Karpas-422 (cell line): ENCODE results near the gene SMOC2. TPM values are rescaled to one million over a fixed set of nuclear protein-coding genes. Genes with fewer than 3 reads are reported as not detected.

Experiments
- DNase-seq: peaks from one replicate; pipeline ENCODE4 v3.0.0-alpha.2; 2015
- H2AFZ ChIP-seq: fragments of 200-600 bp; sonication (generic); 2 replicates; pipeline ENCODE4 v1.6.1; 2014; ENCODE audit warnings: antibody characterized with exemption, low read length, mixed read lengths
- H3K27ac ChIP-seq: fragments of 200-600 bp; sonication (generic); 2 replicates; pipeline ENCODE4 v1.5.1; 2014; ENCODE audit warnings: mild to moderate bottlenecking, low read length, moderate library complexity
- H3K27me3 ChIP-seq: fragments of 200-600 bp; sonication (generic); 2 replicates; pipeline ENCODE4 v1.6.1; 2014; ENCODE audit warnings: low read length, mixed read lengths
- H3K36me3 ChIP-seq: fragments of 200-600 bp; sonication (generic); 2 replicates; pipeline ENCODE4 v1.6.1; 2014; ENCODE audit warnings: low read length, mixed read lengths; ENCODE audit not compliant: insufficient read depth
- H3K4me1 ChIP-seq: fragments of 200-600 bp; sonication (generic); 2 replicates; pipeline ENCODE4 v1.6.1; 2014; ENCODE audit warnings: mild to moderate bottlenecking, low read length, mixed read lengths
- H3K4me2 ChIP-seq: fragments of 200-600 bp; sonication (generic); 2 replicates; pipeline ENCODE4 v1.6.1; 2014; ENCODE audit warnings: low read length, low read depth, mild to moderate bottlenecking; ENCODE audit not compliant: poor library complexity, severe bottlenecking
- H3K4me3 ChIP-seq: fragments of 200-600 bp; sonication (generic); 2 replicates; pipeline ENCODE4 v1.5.1; 2014; ENCODE audit warnings: mild to moderate bottlenecking, antibody characterized with exemption, low read length, mixed read lengths
- H3K79me2 ChIP-seq: fragments of 200-600 bp; sonication (generic); 2 replicates; pipeline ENCODE4 v1.6.1; 2014; ENCODE audit warnings: mild to moderate bottlenecking, low read length, mixed read lengths
- H3K9ac ChIP-seq: fragments of 200-600 bp; sonication (generic); 2 replicates; pipeline ENCODE4 v1.6.0; 2014; ENCODE audit warnings: low read length
- H3K9me2 ChIP-seq: fragments of 200-600 bp; sonication (generic), shearing (Covaris generic); replicated peaks from 2 replicates; pipeline ENCODE4 v1.6.0; 2014; ENCODE audit warnings: mild to moderate bottlenecking, low read length, moderate library complexity; ENCODE audit not compliant: insufficient read depth
- H3K9me3 ChIP-seq: fragments of 300-700, 200-600 bp; sonication (generic); 2 replicates; pipeline ENCODE4 v1.6.1; 2014; ENCODE audit warnings: low read length, mixed read lengths
- H4K20me1 ChIP-seq: fragments of 200-600 bp; sonication (generic); 2 replicates; pipeline ENCODE4 v1.6.1; 2014; ENCODE audit warnings: mild to moderate bottlenecking, antibody characterized with exemption, low read length, low read depth; ENCODE audit not compliant: insufficient read depth
- total RNA-seq: library from RNA; depleted of rRNA; stranded (reverse); fragments of >200 nt; shearing (Covaris generic); gene quantifications from 2 replicates; pipeline ENCODE4 v1.2.3, GENCODE V29; 2014; ENCODE audit warnings: low replicate concordance

SMOC2 gene
- total RNA-seq, 1 experiment from 2014 or later: not detected

DNA sequence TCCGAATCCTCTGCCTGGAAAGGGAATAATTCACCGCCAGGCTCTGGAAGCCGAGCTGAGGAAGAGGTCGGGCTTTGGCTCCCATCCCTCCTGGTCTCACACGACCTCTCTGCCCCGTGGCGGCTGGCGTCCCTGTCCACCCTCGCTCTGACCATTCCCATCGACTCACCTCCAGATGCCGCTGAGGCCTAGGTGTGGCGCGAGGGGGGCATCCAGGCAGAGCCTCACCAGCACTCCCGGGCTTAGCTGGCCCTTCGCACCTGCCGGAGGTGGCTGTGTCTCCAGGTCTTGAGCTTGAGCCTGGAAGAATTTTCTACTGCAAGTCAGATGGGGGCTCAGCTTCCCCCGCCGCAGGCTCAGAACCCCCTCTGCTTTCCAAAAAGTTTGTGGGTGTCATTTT lies 28.5 kb upstream of the SMOC2 start:
- no peaks in the 10 kb centered on the region for H3K36me3 ChIP-seq
- no peak overlapping the region for H2AFZ ChIP-seq
- no peaks in the 10 kb centered on the region for H3K9me3 ChIP-seq
- no peaks in the 10 kb centered on the region for H3K4me1 ChIP-seq
- H3K9ac ChIP-seq: no peak overlapping the region
- H4K20me1 ChIP-seq: no peaks in the 10 kb centered on the region
- H3K9me2 ChIP-seq: no peaks in the 10 kb centered on the region
- H3K27me3 ChIP-seq: no peaks in the 10 kb centered on the region
- no peak overlapping the region for H3K27ac ChIP-seq
- H3K79me2 ChIP-seq: no peaks in the 10 kb centered on the region
- DNase-seq: no peak
- H3K4me2 ChIP-seq: no peak overlapping the region
- H3K4me3 ChIP-seq: no peak overlapping the region

DNA sequence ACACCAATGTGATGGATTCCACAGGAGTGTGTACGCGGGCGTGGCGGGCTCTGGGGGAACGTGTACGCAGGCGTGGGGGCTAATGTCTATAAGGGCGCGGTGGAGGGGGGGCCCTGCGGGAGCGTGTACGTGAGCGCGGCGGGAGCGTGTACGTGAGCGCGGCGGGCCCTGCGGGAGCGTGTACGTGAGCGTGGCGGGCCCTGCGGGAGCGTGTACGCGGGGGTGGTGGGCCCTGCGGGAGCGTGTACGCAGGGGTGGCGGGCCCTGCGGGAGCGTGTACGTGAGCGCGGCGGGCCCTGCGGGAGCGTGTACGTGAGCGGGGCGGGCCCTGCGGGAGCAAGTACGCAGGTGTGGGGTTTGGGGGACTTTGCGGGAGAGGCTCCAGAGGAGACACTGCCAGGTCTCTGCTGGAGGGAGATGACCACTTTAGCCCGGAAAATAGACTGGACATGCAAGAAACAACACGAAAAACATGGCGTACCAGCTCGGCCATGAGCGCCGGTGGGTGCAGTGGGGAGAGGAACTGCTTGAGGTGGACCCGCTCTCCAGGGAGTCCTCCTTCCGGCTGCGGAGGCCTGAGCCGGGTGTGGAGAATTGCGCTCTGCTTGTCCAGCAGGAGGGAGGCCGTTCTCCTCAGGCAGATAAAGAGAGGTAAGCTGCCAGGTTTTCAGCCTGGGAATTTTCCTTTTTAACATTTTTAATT lies 27.8 kb upstream of the SMOC2 start:
- Histone ChIP-seq H4K20me1 (no peaks in the 10 kb centered on the region), H2AFZ (no peak overlapping the region)
- no peak for DNase-seq

DNA sequence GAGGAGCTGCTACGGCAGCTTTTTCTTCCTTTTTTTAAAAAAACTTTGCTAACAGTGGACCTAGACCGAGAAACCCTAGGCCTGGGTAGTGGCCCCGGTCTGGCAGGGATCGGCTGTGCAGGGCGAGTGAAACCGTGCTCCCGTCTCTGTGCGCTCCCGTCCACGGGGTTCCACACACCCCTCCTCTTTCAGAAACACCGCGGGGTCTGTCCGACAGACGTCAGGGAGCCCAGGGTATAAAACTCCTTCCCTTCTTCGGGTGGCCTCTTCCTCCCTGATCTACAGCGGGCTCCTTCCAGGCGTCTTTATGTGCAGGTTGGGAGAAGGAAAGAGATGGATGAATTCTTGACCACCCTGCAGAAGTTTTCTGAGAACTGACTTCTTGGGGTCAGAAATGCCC lies 27.1 kb upstream of the SMOC2 start:
- no peak overlapping the region for H3K4me2 ChIP-seq
- H2AFZ ChIP-seq: no peak overlapping the region
- H3K27ac ChIP-seq: no peak overlapping the region
- H4K20me1 ChIP-seq: no peaks in the 10 kb centered on the region
- H3K4me3 ChIP-seq: no peak overlapping the region
- no peaks in the 10 kb centered on the region for H3K36me3 ChIP-seq
- no peaks in the 10 kb centered on the region for H3K4me1 ChIP-seq
- DNase-seq: no peak
- H3K79me2 ChIP-seq: no peaks in the 10 kb centered on the region
- H3K9me3 ChIP-seq: no peaks in the 10 kb centered on the region
- H3K27me3 ChIP-seq: no peaks in the 10 kb centered on the region
- no peaks in the 10 kb centered on the region for H3K9me2 ChIP-seq
- no peak overlapping the region for H3K9ac ChIP-seq

More for the DNA sequence above, 27.8 kb upstream of the SMOC2 start:
- Histone ChIP-seq H3K4me1 (no peaks in the 10 kb centered on the region), H3K9me2 (no peaks in the 10 kb centered on the region), H3K27me3 (no peaks in the 10 kb centered on the region), H3K79me2 (no peaks in the 10 kb centered on the region), H3K9me3 (no peaks in the 10 kb centered on the region), H3K4me2 (no peak overlapping the region), H3K27ac (no peak overlapping the region), H3K4me3 (no peak overlapping the region), H3K9ac (no peak overlapping the region), H3K36me3 (no peaks in the 10 kb centered on the region)

DNA sequence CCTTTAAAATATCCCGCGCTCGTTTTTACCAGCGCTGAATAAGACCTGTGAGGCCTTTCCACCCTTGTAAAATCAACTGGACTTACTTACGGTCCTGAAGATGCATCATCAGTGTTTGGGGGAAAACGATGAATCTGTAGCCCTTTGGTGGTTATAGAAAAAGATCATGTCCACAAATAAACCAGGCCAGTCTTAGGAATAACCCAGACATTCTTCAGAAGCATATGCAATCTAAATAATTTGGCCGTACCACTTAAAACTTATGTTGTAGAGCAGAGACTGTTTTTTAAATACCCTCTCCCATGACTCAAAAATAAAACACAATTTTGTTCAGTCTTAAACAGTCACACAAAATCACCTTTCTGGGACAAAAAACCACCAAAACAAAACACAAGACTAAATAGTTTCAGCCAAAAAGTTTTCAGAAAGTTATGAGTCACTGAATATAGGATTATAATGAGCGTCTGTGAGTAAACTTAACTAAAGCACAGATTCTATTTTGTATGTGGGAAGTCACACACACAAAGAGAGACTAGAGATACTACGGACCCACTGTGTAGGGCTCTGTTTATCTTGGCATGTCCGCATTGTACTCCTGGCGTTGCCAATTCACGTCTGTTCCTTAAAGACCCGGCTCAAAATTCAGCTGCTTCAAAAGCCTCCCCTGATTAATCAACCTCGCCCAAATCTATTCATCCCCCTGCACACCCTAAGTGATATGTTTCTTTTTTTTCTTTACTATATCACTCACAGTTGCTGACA lies 26.5 kb upstream of the SMOC2 start:
- no peak overlapping the region for H3K27ac ChIP-seq
- no peaks in the 10 kb centered on the region for H3K36me3 ChIP-seq
- H3K4me3 ChIP-seq: no peak overlapping the region
- H3K9ac ChIP-seq: no peak overlapping the region
- H4K20me1 ChIP-seq: no peaks in the 10 kb centered on the region
- H3K9me2 ChIP-seq: no peaks in the 10 kb centered on the region
- H3K27me3 ChIP-seq: no peaks in the 10 kb centered on the region
- no peak overlapping the region for H2AFZ ChIP-seq
- H3K9me3 ChIP-seq: no peaks in the 10 kb centered on the region
- no peak for DNase-seq
- no peaks in the 10 kb centered on the region for H3K79me2 ChIP-seq
- no peaks in the 10 kb centered on the region for H3K4me1 ChIP-seq
- no peak overlapping the region for H3K4me2 ChIP-seq

DNA sequence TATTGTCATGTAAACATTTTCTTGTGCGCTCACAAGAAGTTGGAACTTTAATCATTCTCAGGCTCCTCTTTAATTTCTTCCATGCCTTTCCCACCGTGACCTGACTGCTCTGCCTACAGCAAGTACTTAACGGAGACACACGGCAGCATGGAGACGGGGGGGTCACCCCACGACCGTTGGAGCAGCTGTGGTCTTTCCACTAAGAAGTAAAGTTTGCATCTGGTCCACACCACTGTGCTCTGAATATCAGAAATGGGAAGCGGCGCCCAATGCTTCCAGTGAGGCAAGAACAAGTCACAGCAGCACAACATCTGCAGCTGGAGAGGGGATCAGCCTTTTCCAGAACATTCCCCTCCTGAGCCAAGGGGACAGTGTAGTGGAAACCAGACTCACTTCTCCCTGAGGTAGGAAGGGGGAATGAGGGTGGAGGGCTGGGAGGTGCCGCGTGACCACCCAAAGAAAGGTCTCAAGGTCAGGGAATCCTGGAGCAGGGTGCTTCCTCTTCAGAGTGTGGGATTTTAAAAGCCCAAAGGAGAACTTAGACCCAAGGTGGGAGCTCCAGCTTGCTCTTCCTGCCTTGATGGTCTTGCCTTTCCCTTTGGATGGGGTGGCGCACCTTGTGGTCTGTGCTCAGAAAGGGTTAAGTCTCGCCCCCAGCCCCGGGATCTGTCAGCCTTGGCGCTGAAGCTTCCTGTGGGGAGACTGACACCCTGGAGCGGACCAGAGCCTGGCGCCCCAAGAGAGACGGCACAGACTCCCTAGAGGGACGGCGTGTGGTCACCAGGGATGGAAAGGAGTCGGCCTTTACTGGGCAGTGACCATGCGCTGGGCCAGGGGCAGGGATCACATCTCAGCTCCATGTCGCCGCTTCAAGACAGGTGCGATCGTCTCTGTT lies 25.6 kb upstream of the SMOC2 start:
- H3K79me2 ChIP-seq: no peaks in the 10 kb centered on the region
- H3K4me2 ChIP-seq: no peak overlapping the region
- DNase-seq: no peak
- no peaks in the 10 kb centered on the region for H3K9me2 ChIP-seq
- H3K4me3 ChIP-seq: no peak overlapping the region
- no peak overlapping the region for H3K9ac ChIP-seq
- H3K27ac ChIP-seq: no peak overlapping the region
- H2AFZ ChIP-seq: no peak overlapping the region
- no peaks in the 10 kb centered on the region for H3K27me3 ChIP-seq
- no peaks in the 10 kb centered on the region for H3K9me3 ChIP-seq
- no peaks in the 10 kb centered on the region for H4K20me1 ChIP-seq
- no peaks in the 10 kb centered on the region for H3K4me1 ChIP-seq
- H3K36me3 ChIP-seq: no peaks in the 10 kb centered on the region

DNA sequence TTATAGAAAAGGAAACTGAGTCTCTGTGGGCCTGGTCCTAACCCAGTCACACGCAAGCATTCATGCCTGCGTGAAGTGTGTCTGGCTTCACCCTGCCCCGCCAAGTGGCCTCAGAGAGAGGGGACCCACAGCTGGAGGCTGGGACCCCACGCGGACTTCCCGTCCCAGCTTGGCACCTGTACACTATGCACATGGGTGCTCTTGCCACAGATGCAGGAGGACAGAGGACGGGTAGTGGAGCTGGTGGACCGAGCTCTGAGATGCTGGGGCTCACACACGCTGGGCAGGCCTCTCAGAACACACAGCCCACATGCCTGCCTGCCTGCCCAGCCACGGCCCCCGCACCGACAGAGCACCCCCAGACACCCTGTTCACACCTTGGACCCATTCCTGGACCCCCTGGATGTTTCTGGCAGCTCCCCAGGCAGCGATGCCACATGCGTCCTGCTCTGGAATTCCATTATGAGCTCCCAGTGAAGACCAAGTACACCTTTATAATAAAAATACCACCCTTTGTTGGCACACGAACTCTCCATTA lies 24.9 kb upstream of the SMOC2 start:
- Histone ChIP-seq H3K9me2 (no peaks in the 10 kb centered on the region), H3K9me3 (no peaks in the 10 kb centered on the region), H3K27ac (no peak overlapping the region), H3K27me3 (no peaks in the 10 kb centered on the region), H3K4me1 (no peaks in the 10 kb centered on the region), H4K20me1 (no peaks in the 10 kb centered on the region), H3K4me2 (no peak overlapping the region), H3K4me3 (no peak overlapping the region), H3K79me2 (no peaks in the 10 kb centered on the region), H2AFZ (no peak overlapping the region), H3K9ac (no peak overlapping the region), H3K36me3 (no peaks in the 10 kb centered on the region)
- no peak for DNase-seq

DNA sequence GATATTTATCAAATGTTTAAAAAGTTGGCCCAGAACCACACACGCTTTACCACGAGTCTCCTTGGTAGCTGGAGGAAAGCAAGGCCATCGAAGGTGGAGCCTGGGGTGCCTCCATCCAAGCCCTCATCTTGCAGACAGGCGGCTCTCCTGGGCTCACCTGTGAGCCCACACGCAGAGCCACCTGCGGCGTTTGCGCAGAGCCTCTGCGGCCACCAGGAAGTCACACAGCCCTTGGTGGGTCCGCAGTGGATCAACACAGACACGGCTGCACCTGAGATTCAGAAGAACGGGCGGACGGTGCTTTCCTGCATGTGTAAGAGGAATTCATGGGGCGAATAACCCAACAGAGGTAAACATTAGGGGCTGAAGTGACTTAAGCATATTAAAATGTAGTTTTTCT lies 24.5 kb upstream of the SMOC2 start:
- Histone ChIP-seq H3K27ac (no peak overlapping the region), H3K79me2 (no peaks in the 10 kb centered on the region), H4K20me1 (no peaks in the 10 kb centered on the region), H3K4me2 (no peak overlapping the region), H3K9me2 (no peaks in the 10 kb centered on the region), H3K4me1 (no peaks in the 10 kb centered on the region), H3K27me3 (no peaks in the 10 kb centered on the region), H3K36me3 (no peaks in the 10 kb centered on the region), H3K4me3 (no peak overlapping the region), H3K9me3 (no peaks in the 10 kb centered on the region), H2AFZ (no peak overlapping the region), H3K9ac (no peak overlapping the region)
- no peak for DNase-seq

DNA sequence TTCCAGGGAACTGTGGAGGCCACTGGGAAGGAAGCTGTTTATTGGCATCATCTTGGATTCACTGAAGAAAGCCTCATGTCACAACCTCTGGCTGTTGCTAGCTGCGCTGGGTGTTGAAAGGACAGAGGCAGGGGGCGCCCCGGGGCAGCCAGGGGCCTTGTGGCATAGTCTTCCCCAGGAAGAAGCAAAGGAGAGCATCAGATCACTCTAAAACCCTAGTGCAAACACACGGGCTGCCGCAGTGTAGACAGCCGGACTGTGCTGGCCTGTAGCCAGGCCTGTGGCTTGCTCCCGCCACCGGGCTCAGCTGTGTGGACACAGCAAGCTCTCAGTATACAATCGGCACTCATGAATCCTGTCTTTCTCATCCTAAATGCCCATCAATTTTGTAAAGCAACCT lies 23.8 kb upstream of the SMOC2 start:
- Histone ChIP-seq H3K9me2 (no peaks in the 10 kb centered on the region), H4K20me1 (no peaks in the 10 kb centered on the region), H3K4me1 (no peaks in the 10 kb centered on the region), H3K9me3 (no peaks in the 10 kb centered on the region), H3K4me2 (no peak overlapping the region), H3K36me3 (no peaks in the 10 kb centered on the region), H3K27ac (no peak overlapping the region), H3K79me2 (no peaks in the 10 kb centered on the region), H3K4me3 (no peak overlapping the region), H3K27me3 (no peaks in the 10 kb centered on the region), H3K9ac (no peak overlapping the region), H2AFZ (no peak overlapping the region)
- DNase-seq: no peak
